COLO668 (cell line): Measurements from ENCODE around the gene HOXA9.
A peak's percentile ranks its signal among the peaks of the same experiment; 100 is the strongest.

ENCODE experiments used
- DNase-seq: peaks from one replicate; lab custom pipeline; 2025; ENCODE audit not compliant: unreplicated experiment; lab: John Stamatoyannopoulos, UW

Gene HOXA9

DNA sequence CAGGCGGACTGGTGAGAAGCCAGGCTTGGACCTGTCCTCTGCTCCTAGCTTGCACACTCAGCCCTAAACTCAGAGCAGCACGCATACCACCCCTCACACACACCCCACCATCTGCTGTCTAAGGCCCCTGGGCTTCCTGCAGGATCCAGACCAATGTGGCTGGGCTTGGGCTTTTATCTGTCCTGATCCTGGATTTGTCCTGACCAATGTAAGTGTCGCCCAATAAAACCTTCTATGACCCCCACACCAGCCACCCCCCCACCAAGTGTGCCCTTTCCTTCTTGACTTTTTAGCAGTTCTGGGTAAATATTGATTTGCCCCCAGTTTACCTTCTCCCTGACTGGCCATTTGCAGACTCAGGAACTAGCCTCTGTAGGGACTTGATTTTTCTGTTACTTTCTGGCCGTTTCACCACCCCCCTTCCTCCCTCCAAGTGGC, 36.3 kb upstream of the HOXA9 start:
- DNase-seq = no peak

DNA sequence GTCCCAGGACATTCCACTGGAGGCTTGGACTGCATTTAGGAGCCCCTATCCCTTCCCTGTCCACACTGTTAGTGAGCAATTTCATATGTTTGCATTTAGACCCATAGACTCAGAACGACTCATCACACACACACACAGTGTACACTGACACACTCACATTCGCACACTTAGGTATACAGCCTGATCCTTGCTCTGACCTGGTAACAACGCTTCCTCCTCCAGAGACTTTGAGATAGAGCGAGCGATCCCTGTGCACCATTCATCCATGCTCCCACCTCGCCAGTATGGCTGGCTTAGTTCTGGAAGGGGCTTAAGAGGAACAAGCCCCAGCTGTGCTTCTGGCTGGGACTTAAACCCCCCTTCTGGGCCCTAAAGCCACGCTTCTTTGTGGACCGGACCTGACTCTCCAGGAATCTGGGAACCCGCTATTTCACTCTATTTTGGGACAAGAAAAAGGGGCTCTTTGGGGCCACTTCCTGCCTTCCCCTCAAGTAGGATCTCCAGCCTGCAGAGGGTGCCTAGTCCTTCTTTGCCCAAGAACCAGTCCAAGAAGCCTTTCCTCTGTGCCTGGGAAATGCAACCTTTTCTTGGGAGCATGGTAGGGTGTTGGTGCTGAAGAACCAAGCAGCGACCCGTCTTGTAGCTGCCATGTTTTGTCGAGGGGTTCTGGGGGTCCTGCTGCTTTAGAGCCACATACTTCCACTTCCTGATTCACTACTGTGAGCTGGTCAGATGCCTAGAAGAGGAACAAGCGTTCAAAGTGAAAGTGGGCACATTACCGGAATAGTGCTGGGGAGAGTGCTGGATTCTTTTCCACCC, 35.6 kb upstream of the HOXA9 start:
- DNase-seq = no peak

DNA sequence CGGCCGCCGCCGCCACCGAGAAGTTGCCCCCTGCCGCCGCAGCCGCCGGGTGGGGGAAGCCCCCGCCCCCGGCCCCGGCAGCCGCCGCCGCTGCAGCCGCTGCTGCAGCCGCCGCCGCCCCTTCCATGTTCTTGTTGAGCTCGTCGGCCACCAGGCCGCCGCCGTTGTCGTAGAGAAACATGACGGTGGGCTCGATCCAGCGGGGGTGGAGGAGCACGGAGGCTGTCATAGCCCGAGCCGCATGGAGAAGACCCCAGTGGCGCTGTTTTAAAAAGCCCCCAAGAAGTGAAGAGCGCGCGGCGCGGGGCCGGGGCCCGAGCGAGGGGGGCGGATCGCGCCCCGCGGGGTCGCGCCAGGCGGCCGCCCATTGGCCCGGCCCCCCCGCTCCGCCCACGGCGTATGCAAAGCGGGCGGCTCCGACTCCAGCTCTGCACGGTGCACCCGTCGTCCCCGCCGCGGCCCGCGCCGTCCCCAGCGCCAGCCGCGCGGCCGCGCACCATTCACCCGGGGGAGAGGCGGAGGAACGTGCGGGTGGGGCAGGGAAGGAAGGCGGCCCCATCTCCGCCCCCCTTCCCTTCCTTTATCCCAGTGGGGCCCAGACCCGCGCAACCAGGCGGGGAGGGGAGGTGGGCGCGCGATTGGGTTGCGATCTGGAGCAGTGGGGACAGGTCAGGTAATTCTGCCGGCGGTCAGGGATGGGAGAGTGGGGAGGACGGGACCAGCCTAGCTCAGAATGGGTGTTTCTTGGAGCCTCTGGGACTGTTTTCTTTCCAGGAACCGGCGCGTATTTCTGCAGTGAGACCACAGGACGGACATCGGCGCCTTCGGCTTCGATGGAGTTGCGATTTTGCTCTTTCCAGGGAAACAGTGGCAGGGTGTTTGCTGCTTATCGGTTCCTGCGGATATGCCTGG, 34.8 kb upstream of the HOXA9 start, which contains the start of gene HOXA13:
Gene HOXA13 (minus strand): TSS at position 243 of the 912 bp plus-strand sequence. CDS start 14 bp downstream, at position 229.
- DNase-seq = peak; percentile 97

DNA sequence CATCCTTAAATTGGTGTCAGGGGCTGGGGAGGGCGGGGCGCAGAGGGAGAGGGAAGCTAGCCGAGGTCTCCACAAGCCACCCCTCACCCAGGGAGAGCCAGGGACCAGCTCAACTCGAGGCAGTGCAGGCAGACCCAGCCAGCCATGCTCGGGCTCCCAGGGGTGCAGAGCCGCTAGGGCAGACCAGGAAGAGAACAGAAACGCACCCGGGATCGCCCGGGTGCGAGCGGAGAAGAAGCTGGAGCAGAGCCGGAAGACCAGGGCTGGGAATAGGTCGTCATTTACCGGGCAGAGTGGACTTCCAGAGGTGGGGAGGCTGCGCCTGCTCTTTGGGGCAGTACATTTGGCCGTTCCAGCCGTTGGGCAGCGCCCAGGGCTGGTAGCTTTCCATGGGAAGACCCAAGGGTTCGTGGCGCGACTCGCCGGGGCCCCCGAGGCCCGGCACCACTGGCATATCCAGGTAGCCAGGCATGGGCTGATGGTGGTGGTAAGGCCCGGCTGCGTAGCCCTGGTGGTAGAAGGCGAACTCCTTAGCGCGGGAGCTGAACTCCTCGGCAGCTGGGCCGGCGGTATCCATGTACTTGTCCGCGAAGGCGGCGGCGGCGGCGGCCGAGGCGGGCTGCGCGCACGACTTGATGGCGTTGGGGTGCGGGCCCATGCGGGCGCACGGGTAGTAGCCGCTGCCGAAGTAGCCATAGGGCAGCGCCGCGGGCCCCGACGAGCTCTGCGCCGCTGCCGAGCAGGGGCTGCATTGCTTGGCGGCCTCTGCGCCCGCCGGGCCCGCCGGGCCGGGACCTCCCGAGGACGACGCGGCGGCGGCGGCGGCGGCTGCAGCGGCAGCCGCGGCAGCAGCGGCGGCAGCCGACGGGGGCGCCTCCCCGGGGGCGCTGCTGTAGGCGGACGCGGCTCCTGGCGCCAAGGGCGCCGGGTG, 33.8 kb upstream of the HOXA9 start:
- DNase-seq = peak; percentile 85

DNA sequence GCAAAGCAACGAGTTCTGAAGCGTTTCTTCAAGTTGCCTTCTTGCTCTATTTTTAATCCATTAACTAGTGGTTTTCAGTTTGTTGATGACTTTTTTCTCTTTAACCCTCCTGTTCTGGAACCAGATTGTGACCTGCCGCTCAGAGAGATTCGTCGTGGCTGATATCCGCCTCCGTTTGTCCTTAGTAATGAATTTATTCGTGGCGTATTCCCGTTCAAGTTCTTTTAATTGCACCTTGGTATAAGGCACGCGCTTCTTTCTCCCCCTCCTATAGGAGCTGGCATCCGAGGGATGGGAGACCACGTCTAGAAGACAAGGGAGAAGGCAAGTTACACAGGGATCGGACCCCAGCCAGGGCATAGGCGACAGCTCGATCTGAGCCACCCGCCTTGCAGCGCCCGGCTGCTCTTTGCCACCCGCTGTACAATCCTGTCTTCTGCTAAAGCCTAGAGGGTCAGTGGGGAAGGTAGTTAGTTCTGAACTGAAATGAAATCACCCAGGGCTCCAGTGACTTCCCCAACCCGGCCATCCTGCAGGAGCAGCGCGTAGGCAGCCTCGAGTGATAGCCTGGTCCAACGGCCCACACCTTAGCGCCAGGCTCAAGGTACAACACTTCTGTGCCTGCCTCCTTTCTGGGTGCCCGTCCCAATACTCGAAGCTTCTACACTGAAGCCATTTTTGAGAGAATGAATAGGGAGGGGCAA, 33.0 kb upstream of the HOXA9 start:
- no peak for DNase-seq

DNA sequence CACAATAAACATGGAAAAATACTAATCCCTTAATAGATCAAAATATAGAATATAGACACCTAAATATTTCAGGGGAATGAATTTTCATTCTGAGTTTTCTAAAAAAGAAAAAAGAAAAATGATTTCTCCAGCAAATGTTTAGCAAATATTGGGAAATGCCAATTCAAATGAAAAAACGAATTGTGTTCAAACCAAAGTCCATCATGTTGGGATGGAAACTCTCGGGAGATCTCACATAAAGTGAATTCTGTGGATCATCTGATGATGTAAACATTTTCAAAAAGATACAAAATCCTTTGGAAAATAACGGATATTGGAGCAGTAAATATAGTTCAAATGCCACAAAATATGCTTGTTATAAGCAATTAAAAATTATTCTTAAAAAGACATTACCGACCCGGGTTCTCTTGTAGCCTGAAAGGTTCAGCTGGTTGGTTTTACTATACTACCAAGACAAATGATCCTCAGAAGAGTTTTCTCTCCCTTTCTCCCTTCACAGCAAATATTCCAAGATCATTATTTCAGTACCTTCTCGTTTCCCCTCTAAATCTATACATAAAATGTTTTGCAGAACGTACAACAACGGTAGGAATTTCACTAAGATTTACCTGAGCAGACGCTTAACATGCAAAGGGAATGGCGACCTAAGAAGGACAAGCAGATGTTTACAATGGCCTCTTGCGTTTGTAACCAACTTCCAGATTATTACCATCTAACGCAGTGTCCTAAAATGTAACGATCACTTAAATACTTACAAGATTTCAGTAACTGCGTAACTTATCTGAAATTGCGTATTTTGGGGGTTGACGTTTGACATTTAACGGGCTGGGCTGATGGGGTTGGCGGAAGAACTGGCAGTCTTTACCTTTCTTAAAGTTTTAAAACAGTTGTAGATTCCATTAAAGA, 32.1 kb upstream of the HOXA9 start:
- DNase-seq = no peak

DNA sequence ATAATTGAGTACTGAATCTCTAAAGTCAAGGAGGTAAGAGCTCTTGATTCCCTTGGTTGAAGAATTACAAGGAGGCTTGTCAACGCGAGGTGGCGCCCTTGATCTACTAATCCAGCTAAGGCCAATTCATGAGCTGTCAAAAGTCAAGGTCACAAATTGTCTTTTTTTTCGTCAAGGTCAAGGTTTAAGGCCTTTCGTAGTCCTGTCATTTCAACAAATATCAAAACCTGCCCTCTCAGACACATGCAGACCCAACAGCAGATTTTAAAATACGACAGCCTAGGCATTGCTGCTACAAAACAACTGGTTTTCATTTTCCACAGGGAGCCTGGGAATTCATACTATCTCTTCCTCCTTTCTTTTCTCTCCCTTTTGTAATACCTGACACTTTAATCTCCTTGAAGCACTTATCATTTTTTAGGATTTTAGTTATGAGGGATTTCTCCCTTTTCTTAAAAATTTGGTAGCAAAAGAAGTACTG, 31.0 kb upstream of the HOXA9 start:
- DNase-seq = peak; percentile 91

DNA sequence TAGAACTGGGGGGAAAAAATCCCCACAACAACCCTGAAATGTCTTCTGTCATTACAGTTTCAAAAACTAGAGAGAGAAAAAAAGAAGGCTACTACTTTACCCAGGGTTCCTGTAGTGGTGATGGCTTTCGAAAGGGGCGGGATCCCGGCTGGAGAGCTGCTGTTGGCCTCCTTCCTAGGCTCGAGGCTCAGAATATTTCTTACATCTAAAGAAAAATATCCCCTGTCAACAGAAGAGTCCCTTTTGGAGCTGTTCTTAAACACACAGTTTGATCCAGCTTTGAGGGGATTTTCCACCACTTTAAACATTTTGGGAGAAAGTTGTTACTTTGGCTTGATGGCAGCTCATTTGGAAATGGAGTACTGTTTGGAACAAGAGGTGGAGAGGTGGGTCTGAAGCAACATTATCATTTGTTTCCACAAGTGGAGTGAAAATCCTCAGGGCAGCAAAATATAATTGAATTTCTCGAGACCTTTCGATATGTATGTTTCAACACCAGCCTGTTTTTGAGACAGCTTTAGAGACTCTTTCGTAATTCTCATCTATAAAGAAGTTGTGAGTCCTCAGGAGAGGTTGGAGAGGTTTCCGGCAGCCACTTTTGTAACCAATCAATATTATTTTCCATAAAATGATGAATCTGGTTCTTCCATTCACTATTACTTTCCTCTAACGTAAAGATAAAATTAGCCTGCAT, 29.5 kb upstream of the HOXA9 start:
- DNase-seq = no peak

DNA sequence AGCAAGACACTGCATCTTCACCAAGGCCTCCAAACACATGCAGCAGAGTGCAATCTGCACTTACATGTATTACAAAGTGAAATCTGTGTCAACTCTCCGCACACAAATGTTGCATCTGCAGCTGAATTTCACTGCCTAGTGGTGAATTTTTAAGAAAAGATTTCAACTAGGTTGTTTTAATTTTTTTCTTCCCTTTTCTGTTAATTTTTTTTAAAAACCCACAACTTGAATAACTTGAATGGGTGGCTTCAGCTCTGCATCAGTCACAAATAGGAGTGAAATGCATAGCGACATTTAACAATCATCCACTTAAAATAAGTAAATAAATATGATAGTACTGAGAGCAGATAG, 28.6 kb upstream of the HOXA9 start:
- DNase-seq = no peak

DNA sequence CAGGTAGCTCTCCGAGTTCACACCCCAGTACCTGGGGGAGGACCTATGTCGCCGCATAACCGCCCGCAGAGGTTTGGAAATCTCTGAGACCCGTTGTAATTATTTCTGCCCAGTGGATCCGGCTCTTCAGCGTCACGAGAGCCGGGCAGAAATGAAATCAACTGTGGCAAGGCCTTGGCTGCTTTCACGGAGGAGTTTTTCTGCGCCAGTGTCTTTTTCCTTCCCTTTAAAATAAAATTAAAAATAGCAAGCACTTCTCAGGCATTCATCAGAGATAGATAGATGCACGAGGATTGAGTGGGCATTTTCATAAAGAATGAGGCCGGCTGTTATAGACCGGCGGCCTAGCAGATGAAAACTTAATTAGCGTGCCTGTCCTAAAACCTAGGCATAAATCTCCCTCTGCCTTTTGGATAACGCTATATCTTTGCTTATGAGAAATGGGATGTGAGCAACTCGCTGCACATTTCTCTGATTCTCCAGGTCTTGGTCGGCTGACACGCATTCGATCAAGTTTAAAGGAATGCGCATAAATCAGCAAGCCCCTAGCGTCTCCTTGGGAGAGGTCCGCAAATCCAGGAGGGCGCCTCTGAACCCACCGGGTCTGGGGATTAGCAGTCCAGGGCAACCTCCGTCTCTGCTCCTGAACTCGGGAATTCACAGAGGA, 28.1 kb upstream of the HOXA9 start:
- DNase-seq = no peak

DNA sequence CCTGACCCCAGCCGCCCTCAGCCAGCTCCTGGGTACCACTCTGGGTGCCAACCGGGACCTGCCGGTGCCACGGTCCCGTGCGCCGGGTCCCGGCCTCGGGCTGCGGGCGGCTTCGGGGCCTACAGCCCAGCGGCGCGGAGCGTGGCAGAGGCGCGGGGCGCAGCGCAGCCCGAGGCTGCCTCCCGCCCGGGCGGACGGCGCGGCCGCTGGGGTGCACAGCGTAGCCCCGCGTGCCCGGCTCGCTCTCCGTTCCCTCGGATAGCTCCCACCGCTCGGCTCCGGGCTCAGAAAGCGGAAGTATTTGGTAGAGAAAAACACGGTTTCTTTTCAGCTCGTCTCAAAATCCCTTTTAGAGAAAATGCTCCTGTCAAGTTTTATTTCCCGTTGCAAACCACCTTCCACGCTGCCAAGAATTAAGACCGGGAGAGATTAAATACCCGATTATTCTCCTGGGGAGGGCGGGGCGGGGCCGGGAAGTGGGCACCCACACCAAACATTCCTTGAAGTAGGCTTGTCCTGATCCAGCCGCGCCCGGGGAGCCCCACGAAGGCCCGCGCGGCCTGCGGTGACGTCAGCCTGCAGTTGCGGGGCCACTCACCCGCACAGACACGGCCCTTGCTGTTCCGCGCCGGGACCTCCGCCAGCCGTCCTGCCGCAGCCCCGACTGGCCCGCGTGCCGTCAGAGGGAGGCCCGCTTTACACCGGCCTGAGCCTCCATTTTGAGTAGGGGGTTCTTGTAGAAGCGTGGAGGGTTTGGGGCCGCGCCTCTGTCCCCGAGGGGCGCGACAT, 27.4 kb upstream of the HOXA9 start:
- DNase-seq = no peak

DNA sequence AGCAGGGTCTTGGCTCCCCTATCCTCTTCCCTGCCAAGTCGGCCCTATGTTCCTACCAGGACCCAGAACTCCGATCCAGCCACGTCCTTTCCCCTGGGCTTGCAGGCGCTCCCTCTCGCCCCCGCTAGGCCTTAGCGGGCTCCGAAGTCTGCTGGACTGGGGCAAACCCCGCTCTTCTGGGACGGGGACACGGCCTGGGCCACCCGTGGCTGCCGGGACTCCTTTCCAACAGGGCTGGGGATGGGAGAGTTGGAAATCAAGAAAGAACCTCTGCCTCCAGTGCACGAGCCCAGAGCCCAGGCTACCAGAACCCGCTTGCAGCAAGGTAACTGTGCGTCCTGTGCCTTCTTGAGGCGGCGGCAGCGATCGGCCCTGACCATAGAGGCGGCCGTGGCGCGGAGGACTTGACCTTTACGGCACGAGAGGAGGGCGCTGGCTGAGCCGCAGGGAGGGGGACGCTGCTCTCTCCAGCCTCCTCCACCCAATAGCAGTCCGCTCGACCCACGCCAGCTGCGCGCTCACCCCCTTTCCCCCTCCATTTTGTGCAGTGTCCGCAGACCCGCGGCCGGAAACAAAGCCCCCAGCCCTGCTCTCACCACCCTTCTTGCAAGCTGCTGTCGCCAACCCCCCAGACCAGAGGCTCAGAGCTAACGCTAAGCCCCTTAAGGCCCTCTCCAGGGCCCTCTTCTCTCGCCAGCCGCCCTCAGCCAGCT, 26.7 kb upstream of the HOXA9 start:
- DNase-seq = no peak

DNA sequence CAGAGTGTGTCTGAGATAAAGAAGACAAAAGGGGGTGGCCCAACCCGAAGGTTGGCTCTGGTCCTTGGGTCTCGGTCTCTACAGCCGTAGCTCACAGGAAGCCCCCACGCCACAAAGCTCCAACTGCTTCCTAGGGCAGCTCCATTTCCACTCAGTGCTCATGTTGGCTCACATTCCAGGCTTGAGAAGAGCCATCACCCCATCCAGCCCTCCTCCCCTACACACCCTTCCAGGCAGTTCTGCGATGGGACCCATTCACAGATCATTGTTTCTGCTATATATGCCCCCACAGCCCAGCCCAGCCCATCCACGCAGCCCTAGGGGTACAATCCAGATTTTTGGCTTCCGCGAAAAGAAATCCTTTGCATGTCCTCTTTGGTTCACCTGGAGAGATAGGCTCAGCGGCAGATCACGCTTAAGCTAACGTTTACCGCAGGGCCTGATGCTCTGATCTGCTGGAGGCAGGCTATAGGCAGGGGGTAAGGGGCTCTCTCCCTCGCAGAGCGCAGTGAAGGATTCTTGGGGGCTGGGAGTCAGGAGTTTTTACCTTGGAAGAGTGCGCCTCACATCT, 25.9 kb upstream of the HOXA9 start:
- DNase-seq = no peak

DNA sequence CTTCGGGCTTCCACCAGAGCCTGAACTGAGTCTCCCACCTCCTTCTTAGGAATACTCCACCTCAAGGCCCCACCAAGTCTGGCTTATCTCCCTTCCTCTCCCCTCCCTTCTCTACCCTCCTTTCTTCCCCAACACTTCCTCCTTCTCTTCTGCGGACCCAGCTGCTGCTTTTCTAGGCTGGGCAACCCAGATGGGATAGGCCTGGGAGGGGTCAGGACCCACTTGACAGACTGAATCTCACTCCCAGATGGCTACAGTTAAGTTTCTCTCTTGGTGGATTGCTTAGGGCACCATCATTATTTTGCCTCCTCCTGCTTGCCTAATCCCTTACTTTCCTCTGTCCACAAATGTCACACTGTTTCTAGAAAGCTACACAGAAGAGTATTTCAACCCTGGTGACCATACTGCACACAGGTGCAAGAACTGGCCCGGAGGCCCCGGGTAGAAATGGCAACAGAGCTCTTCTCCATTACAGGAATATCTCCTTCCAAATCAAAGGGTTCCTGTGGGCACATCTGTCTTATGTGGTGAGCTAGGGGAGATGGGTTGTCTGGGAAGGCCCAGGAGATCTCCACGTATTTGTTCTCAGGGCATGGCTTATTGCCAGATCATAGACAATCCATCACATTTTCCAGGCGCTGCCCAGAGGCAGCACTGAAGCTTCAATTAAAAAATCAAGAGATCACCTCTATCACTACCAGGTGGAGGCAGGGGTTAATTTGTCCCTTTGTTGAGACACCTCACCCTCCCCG, 24.8 kb upstream of the HOXA9 start:
- DNase-seq = no peak

DNA sequence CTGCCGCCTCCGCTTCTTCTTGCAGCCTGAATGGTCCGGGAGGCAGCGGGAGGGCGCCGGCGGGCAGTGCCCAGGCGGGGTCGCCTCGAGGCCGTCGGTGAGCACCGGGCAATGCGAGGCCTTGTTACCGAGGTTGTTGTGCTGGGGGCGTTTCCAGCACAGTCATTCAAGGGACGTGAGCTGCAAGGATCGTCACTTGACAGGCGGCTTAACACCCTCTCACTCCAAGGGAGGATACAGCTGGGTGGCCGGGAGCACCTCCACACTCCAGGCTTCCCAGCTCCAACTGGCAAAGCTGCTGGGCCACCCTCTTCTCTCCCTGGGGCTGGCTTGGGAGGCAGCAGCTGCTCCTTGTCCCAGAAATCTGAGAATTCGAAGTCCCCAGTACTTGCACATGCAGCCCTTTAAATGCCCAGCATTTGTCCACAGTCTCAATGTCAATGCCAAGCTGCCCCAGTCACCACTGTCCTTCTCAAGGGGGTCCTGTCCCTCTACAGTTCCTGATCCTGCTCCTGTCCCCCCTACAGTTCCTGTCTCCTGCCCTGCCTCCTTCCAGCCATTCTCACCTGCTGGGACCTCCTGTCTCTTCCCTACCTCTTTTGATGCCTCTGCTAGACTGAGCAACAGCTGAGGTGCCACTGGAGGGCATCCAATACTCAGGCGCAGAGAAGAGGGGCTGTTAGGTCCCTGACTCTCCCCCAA, 24.1 kb upstream of the HOXA9 start:
- DNase-seq = no peak
